KBM-7 (cell line): ENCODE results near the gene FOS.
"Not testable (repeated sequence)": the region's sequence is repeated elsewhere in the genome, so short reads cannot be mapped to it uniquely, and the experiment has no call there.

Source experiments
- DNase-seq: peaks from one replicate; pipeline ENCODE4 v3.0.0-alpha.2; 2015
- in situ Hi-C: fragments of 300-500 bp; cut with MboI; formaldehyde crosslinking; loops from 2 replicates; pipeline ENCODE4 v1.14.3; 2020; ENCODE audit warnings: low sequenced_read_pairs, low pct_unique_long_range_greater_than_20kb, mixed read lengths

Gene FOS

DNA sequence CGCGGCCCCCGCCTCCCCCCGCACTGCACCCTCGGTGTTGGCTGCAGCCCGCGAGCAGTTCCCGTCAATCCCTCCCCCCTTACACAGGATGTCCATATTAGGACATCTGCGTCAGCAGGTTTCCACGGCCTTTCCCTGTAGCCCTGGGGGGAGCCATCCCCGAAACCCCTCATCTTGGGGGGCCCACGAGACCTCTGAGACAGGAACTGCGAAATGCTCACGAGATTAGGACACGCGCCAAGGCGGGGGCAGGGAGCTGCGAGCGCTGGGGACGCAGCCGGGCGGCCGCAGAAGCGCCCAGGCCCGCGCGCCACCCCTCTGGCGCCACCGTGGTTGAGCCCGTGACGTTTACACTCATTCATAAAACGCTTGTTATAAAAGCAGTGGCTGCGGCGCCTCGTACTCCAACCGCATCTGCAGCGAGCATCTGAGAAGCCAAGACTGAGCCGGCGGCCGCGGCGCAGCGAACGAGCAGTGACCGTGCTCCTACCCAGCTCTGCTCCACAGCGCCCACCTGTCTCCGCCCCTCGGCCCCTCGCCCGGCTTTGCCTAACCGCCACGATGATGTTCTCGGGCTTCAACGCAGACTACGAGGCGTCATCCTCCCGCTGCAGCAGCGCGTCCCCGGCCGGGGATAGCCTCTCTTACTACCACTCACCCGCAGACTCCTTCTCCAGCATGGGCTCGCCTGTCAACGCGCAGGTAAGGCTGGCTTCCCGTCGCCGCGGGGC, at the start of gene FOS:
TSS of gene FOS (plus strand) at position 407 of the 731 bp plus-strand sequence. CDS start at position 562, 155 bp downstream.
- peak; percentile 92 for DNase-seq
- in situ Hi-C loops, result no loop called here

DNA sequence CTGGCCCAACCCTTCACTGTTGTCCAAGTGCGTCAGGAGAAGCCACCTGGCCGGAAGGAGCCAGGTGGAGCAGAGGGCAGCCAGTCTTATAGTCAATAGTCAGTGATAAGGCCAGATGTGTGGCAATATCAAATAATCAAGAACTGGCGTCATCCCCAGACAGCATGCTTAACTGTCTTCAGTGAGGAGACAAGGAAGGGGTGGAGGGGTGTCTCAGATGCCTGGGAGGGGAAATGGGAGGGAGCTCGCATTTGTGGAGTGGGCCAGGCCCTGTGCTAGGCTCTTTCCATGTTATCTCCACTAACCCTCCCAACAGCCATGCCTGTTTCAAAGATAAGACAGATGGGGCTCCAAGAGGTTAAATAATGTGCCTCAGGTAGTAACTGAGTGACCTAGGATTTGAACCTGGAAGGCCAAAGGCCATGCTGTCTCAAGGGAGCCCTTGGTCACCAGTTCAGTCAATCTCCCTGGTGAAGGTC, 48.9 kb upstream of the FOS start:
- DNase-seq, result no peak
- in situ Hi-C loops, result no loop called here

DNA sequence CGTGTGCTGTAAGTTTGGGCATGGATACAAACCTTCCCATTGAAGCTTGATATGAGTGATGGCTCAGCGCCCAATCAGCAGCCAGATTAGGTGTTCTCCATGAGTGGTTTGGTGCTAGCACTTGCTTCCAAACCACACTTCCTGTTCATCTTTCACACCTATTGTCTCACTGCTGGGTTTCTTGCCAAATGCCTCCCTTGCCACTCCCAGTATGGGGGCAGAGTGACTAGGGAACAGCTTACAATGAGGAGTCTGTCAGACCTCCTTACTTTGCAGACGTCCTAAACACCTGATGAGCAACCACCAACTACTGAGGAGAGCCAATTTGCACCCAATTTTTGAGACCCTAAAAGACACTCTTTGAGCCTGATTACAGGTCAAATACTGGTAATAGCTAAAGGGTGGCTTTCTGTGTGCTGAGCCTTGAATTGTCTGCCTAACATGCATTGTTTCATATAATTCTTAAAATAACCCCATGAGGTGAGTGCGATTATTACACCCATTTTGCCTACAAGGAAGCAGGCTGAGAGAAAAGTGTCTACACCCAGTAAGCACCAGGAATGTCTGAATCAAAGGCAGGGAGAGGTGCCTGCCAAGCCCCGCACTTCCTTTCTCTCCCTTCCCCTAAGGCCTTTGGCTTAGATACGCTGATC, 48.4 kb upstream of the FOS start:
- peak; percentile 67 for DNase-seq
- in situ Hi-C loops, result no loop called here

GRCh38 chr14:75231320-75231719, 47.3 kb upstream of the FOS start:
- in situ Hi-C loops, result no loop called here
- no peak for DNase-seq

DNA sequence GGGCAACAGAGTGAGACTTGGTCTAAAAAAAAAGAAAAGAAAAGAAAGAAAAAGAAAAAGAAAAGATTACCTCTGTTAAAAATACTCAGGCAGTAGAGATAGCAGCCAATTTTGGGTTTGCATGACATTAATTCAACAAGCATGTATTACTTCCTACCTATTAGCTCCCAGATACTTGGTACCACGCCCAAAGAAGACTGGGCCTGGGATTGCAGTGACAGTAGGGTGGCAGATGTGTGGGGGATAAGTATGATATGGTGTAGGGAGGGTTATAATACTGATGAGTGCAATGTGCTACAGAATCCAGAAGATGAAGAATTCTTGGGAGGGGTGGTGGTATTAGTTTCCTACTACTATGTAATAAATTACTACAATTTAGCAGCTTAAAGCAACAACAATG, 46.4 kb upstream of the FOS start:
- in situ Hi-C loops, result no loop called here
- DNase-seq, result no peak

- in situ Hi-C loops, result no loop called here
- no peak for DNase-seq
Measured at GRCh38 chr14:75232597-75232996, 46.0 kb upstream of the FOS start.

- in situ Hi-C loops, result no loop called here
- no peak for DNase-seq
Measured at GRCh38 chr14:75234173-75235115, 44.2 kb upstream of the FOS start.

- in situ Hi-C loops, result not testable (repeated sequence)
- peak; percentile 49 for DNase-seq
Measured at GRCh38 chr14:75235198-75235597, 43.4 kb upstream of the FOS start.

- in situ Hi-C loops, result no loop called here
- no peak for DNase-seq
Measured at GRCh38 chr14:75236467-75236866, 42.2 kb upstream of the FOS start.

GRCh38 chr14:75236901-75237419, 41.7 kb upstream of the FOS start:
- in situ Hi-C loops, result no loop called here
- DNase-seq, result no peak

GRCh38 chr14:75238756-75239455, 39.7 kb upstream of the FOS start:
- DNase-seq, result no peak
- in situ Hi-C loops, result no loop called here

DNA sequence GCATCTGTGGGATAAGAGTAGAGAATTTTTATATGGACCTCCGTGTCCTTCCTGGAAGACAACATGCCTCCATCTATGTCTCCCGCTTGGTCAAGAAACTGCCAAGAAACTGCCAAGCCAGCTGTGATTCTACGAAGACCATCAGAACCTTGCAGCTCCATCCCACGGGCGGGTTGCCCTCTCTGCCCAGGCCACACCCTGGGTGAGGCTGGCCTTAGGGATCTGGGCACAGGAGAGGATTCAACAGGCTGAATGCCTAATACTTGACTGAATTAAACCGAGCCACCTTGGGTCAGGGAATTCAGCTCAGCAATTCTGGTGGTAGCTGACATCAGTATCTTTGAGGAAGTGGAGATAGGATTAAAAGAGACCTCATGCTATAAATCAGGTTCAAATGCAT, 37.8 kb upstream of the FOS start:
- DNase-seq, result no peak
- in situ Hi-C loops, result no loop called here

GRCh38 chr14:75242546-75243273, 35.9 kb upstream of the FOS start:
- in situ Hi-C loops, result no loop called here
- DNase-seq, result no peak

GRCh38 chr14:75244121-75244520, 34.5 kb upstream of the FOS start:
- no peak for DNase-seq
- in situ Hi-C loops, result no loop called here

DNA sequence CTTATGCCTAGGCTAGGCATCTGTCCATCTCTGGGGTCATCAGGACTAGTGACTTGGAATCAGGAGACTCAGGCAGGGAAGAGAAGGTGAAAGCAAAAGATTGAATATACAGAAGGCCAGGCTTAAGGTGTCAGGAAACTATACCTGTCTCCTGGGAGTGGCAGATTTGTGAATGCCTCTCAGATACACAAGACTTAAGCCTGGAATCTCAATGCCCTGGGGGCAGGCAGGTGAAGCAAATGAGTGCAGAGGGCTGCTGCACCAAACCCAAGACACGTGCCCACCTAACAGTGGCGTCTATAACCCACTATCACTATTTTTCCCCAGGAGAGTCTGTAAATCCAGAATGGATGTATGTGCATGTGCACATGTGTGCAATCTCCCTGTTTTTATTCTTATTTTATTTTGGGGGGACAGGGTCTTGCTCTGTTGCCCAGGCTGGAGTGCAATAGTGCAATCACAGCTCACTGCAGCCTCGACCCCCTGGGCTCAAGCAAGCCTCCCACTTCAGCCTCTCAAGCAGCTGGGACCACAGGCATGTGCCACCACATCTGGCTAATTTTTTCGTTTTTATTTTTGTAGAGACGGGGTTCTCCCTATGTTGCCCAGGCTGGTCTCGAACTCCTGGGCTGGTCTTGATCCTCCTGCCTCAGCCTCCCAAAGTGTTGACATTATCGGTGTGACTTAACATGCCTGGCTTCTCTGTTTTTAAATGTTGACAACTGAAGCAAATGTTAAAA, 31.9 kb upstream of the FOS start:
- in situ Hi-C loops, result no loop called here

DNA sequence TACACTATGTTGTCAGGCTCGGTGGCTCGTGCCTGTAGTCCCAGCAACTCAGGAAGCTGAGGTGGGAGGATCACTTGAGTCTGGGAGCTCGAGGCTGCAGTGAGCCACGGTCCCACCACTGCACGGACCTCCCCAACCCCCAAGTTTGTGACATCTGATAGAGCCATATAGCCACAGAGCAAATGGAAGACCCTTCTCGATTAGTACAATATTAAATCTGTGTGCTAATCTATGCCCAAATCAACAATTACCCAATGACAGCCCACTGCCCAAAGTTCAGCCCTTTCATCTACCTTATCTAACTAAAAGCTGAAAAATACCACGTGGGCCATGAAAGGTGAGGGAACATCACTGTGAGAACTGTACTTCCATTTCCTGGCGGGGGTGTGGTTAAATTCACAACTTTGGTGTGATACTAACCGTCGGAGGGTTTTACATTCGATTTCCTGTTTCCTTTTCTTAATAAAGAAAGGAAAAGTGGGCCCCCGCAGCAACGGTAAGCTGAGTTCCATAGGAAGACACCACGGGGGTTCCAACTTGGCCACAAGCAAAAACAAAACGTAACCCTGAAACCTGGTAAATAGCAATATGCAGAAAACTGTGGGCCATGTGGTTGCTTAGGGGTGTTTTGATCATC, 31.2 kb upstream of the FOS start:
- in situ Hi-C loops, result no loop called here
- DNase-seq, result peak; percentile 43

More for the DNA sequence above, 31.9 kb upstream of the FOS start:
- DNase-seq, result no peak

- DNase-seq, result no peak
- in situ Hi-C loops, result no loop called here
Measured at GRCh38 chr14:75247939-75248338, 30.7 kb upstream of the FOS start.
